CD1c-positive myeloid dendritic cell (primary cell): ENCODE measurements around the gene LCN10.

Experiments
- DNase-seq: peaks from one replicate; pipeline ENCODE4 v3.0.0-alpha.2; 2016; ENCODE audit errors: extremely low spot score

The LCN10 gene

GRCh38 chr9:136700959-136701667 is 41.6 kb downstream of the LCN10 start:
- DNase-seq: peak; percentile 82

DNA sequence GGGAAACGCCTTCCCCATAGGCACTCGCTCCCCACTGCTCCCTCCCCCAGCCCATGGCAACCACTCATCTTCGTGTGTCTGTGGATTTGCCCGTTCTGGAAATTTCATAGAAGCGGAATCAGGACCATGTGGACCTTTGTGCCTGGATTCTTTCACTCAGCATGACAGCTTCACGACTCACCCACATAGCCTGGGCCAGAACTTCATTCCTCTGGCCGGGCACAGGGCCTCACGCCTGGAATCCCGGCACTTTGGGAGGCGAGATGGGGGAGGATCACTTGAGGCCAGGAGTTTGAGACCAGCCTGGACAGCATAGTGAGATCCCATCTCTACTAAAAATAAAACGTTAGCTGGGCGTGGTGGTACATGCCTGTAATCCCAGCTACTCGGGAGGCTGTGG is 42.4 kb downstream of the LCN10 start:
- DNase-seq: no peak

DNA sequence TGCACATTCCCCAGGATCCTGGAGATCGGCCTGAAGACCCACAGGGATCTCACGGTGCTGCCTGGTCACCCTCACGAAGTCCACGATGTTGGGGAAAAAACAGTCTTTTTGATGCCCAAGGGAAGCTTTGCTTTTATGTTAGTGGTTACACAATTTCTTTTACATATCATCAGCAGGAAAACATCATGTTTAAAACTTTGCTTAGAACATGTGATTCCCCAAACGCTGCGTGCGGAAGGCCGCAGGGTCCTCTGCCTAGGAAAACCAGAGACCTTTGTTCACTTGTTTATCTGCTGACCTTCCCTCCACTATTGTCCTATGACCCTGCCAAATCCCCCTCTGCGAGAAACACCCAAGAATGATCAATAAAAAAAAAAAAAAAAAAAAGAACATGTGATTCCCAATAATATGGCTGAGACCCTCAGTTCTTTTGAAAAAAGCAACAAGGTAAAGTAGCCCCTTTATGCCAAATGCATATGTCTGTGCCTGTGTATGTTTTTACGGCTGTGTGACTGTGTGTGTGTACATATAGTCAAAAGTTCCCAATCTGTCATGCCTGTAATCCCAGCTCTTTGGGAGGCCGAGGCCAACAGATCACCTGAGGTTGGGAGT is 44.0 kb downstream of the LCN10 start:
- DNase-seq: no peak

DNA sequence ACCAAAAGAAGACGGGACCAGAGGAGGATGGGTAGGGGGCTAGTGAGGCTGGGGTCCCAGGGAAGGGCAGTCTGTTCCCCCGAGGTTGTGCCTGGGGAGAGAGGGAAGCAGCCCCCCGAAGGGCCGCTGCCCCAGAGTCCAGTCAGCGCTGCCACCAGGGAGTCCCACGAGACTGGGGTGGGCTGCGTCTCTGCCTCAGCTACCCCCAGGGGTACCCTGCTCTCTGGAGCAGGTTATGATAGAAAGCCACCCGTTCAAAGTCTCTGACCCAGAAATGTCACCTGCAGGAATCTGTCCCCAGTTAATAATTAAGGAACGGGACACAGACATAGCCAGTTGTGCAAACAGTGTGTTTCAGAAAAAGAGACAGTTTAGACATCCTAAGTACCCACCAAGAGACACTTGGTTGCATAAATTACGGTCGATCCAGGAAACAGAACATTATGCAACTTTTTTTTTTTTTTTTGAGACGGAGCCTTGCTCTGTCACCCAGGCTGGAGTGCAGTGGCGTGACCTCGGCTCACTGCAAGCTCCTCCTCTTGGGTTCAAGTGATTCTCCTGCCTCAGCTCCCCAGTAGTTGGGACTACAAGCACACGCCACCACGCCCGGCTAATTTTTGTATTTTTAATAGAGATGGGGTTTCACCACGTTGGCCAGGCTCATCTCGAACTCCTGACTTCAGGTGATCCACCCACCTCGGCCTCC is 44.8 kb downstream of the LCN10 start:
- DNase-seq: peak; percentile 71

DNA sequence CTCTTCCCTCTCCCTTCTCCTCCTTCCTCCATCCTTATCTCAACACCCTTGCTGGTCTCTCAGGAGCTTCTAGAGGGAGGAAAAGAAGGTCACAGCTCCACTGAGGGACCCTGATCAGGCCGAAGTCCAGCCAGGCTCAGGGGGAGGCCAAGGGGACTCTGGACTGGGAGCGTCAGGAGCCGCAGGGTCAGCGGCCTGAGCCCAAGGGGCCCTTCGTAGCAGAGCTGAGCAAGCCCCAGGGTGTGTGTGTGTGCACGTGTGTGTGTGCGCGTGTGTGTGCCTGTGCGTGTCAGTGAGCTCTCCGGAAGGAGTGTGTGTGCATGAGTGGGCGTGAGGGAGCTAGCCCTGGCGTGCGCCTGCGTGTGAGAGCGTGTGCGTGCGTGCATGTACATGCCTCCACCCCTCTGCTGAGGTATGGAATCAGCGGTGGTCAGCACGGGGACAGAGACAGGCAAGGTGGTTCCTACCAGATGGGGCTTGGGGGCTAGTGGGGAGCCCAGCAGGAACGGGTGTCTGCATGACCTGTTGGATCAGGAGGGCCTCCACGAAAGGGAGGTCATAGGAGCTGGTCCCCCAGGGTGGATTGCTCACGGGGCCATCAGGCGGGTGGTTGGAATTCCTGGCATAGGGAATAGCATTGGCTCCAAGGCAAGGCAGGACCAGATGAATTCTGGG is 45.5 kb downstream of the LCN10 start:
- DNase-seq: no peak

DNA sequence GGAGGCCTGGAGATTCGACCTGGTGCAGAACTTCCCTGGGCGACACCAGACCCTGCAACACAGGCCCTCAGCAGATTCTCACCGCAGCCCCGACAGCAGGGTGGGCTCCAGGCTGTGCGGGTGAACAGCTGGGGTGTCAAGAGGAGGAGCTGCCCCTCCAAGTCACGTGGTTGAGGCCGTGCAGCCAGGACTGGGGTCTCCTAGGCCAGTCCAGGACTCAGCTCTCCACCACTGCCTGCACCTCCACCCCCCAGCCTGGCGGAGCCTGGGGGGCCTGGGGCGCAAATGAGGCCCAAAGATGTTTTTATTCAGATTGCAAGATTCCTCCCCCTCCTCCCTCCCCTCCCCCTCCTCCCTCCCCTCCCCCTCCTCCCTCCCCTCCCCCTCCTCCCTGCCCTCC is 46.2 kb downstream of the LCN10 start:
- no peak for DNase-seq

DNA sequence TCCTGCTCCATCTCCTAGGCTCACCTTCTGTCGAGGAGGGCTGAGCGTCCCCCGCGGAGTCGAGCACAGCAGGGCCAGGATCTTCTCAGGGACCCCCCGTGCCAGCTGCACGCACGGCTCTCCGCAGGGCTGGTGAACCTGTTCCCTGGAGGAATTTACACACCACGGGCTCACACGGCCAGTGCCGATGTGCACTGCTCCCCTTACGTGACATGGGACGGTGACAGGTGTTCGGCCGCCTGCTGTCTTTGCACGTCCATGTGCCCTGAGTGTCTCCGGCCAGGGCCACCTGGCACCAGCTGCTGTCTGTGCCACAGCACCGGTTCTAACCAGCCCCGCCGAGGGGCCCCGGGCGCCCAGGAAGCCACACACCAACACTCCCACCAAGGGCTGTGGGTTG is 46.8 kb downstream of the LCN10 start:
- no peak for DNase-seq

GRCh38 chr9:136695435-136695895 is 47.3 kb downstream of the LCN10 start:
- DNase-seq: no peak

GRCh38 chr9:136694872-136695247 is 47.9 kb downstream of the LCN10 start:
- no peak for DNase-seq

GRCh38 chr9:136694163-136694871 is 48.4 kb downstream of the LCN10 start:
- DNase-seq: peak; percentile 70

DNA sequence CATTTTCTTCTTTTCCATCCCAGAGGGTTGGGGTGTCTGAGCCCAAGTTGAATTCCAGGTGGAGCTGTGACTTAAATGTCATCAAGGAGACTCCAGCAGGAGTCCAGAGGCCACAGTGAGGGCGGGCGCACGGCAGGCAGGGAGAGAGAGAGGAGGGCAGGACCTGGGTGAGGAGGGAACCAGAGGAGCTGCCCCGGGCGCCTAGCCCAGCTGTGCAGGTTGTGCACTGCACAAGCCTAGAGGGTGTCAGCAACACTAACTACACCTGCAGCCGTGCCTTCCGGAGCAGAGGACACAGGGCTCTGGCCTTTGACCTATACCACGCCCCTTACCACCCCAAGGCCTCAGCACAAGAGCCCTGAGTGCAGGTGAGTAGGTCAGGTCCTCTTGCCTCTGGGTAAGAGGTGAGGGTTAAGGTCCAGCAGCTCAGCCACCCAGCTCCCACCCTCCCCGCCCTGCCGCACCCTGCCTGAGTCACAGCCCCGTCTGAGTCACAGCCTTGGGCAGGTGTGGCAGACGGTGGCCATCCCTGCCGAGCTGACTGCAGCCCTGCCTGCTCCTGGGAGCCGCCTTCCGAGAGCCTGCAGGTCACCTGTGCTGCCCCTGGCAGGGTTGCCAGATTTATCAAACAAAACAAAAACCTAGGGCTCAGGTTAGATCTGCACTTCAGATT is 49.1 kb downstream of the LCN10 start:
- DNase-seq: no peak

- DNase-seq: no peak
These were observed 49.6 kb downstream of the LCN10 start for GRCh38 chr9:136693135-136693489.

DNA sequence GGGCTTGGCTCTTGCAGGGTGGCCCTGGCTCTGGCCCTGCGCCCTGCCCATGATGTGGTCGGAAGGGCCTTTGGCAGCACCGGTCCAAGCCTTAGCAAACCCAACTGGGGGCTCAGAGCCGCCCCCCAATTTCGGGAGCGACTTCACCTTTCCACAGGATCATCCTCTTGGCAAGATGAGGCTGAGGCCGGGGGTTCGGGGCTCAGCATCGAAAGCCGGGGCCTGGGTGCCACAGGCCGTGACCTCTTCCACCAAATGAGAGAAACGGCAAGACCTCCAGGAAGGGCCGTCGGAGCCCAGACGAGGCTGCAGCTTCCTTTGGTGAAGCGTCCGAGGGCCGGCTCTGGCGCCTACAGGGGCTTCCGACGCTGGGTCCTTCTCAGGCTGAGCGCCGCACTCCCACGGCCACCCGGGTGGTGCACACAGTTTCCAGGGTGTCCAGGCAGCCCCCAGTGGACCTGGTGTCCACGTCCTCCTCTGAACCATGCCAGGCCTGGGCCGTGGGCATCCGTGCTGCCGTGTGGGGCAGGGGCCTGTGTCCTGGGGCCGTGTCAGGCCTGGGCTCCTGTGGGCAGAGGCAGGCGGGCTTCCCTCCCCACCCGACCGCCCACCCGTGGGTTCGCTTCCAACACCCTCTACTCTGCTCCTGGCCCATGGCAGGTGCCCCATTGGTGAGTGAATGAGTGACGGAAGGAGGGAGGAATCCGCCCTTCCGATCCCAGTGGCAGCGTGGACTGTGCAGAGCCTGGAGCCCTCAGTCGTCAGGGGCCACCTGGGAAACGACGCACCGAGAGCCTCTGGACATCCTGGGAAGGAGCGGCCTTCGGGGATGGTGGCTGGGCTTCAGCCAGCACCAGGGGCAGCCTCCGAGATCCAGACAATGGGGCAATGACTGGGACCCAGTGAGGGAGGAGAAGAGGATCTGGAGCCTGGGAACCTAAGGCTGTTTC is 50.3 kb downstream of the LCN10 start:
- DNase-seq: no peak

DNA sequence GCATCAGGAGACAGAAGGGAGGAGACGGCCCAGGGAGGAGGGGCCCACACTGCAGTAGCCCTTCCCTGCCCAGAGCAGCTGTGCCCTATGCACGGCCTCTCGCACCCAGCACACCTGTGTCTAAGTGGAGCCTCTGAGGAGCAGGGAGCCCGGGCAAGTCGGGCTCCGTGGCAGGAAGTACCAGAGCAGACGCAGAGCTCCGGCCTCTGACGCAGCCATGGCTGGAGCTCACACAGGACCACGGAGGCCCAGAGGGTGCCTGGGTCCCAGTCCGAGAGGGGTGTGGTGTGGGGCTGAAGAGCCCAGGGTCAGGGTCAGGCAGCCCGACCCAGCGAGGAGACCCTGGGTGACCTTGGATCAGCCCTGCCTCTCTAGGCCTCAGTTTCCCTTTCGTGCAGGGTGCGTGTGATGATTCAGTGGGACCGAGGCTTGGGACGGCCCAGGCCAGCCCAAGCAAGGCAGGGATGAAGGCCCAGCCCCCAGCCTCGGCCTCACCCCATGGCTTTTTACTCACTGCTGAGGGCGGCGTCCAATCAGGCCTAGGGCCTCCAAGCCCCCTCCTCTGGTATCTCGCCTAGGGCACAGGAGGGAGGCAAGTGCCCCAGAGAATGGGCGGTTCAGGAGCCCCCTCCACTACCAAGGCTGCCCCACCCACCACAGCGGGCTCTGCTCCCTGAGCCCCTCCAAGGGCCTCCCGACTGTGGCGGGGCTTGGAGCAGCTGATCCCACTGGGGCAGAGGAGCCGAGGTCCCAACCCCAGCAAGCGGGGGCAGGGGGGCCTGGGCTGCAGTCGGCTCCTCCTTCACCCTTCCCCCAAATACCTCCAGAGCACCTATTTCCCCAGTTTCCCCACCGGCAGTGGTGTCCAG is 51.2 kb downstream of the LCN10 start:
- DNase-seq: no peak

GRCh38 chr9:136690806-136691261 is 51.9 kb downstream of the LCN10 start:
- DNase-seq: no peak

- DNase-seq: no peak
These were observed 52.5 kb downstream of the LCN10 start for GRCh38 chr9:136690104-136690805.

GRCh38 chr9:136689108-136689460 is 53.7 kb downstream of the LCN10 start:
- no peak for DNase-seq

- DNase-seq: peak; percentile 58
These were observed 54.2 kb downstream of the LCN10 start for GRCh38 chr9:136688274-136689107.
